ENCODE results near the gene MUC4.
"Not testable (repeated sequence)": the region's sequence is repeated elsewhere in the genome, so short reads cannot be mapped to it uniquely, and the experiment has no call there.

Gene MUC4

DNA sequence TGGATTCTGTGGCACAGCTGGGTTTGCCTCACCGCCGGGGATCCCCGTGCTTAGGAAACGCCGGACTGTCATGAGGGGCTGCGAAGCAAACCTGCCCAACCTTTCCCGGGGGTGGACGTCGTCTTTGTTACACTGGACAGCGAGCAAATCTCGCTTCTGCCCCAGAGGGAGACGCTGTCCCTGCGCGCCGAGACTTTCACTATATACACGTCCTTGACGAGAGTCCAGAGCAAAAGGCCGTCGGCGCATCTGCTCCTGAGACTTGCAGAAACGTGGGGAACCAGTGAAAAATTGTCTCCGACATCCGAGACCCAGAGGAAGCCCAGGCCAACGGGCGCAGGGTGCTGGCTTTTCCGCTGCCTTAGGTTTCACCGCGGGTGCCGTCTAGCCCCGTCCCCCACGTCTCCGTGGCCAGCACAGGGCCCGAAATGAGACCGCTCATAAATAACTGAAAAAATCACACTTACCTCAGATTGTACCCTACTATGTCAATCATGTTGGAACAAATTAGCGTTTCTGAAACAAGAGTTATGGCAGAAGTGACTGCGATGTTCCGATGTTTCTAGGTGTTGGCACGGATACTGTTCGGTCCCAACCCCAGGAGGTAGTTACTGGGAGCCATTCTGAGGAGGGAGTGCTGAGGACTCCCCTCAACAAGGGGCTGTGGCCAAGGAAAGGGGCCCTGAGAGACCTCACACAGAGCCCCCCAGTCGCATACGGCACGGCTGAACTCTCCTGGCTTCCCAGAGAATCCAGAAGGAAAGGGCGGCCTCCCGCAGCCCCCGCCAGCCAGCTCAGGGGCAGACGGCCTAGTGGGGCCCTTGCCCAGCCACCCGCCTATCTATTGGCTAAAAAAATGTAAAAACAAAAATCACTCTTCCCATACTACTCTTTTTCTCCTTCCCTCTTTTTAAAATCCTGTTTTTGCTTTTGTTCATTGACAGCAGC is 14.4 kb upstream of the MUC4 start:
- Histone ChIP-seq H4K20me1 (ENCODE audit: insufficient read depth, low read length) (no peaks in the 10 kb centered on the region), H3K27ac (ENCODE audit: low read length) (no peak overlapping the region), H3K79me2 (ENCODE audit: insufficient read depth, low read length) (no peaks in the 10 kb centered on the region), H3K9me3 (ENCODE audit: insufficient read depth, low read length, severe bottlenecking) (peaks cover 4% of the 10 kb centered on the region), H2AFZ (ENCODE audit: low read depth, low read length) (no peak overlapping the region), H3K27me3 (ENCODE audit: insufficient read depth, low read length, poor library complexity) (no peaks in the 10 kb centered on the region), H3K4me3 (ENCODE audit: low read depth in 1 of 2, low read length in 2 of 2) (no peak overlapping the region), H3K4me2 (ENCODE audit: insufficient read depth, low read length) (no peak overlapping the region), H3K36me3 (ENCODE audit: insufficient read depth, low read length) (no peaks in the 10 kb centered on the region), H3K9ac (ENCODE audit: low read depth, low read length) (no peak overlapping the region), H3K4me1 (ENCODE audit: insufficient read depth, low read length) (no peaks in the 10 kb centered on the region)
- ATAC-seq (ENCODE audit: insufficient read depth, low read depth): no peak
- no peak for DNase-seq
- TF ChIP-seq CTCF (IDR thresholded peaks at IDR 0.05; ENCODE audit: borderline replicate concordance, extremely low read depth, low read length, poor library complexity, severe bottlenecking) (no peak), EZH2 (IDR thresholded peaks at IDR 0.05; ENCODE audit: borderline replicate concordance, low read depth, low read length, severe bottlenecking) (no peak)

DNA sequence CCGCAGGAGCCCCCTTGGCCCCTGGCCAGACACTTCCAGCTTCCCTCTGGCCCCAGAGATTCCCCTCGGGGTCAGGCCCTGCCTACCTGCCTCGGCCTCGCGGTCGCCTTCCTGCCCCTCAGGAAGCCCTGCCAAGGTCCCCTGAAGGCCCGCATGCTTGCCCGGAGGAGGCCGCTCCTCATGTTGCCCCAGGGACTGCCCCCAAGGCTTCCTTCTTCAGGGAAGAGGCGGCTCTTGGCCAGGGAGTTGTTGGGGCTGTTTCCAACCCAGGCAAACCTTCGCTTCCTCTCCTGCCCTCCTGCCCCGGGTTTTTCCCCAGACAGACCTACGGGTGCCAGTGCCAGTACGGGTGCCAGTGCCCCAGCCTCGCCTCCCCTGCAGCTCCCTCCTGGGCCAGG is 13.5 kb upstream of the MUC4 start:
- H3K4me1 ChIP-seq (ENCODE audit: insufficient read depth, low read length): no peaks in the 10 kb centered on the region
- H3K27me3 ChIP-seq (ENCODE audit: insufficient read depth, low read length, poor library complexity): no peaks in the 10 kb centered on the region
- no peak overlapping the region for H3K9ac ChIP-seq (ENCODE audit: low read depth, low read length)
- no peaks in the 10 kb centered on the region for H4K20me1 ChIP-seq (ENCODE audit: insufficient read depth, low read length)
- H3K27ac ChIP-seq (ENCODE audit: low read length): no peak overlapping the region
- no peak overlapping the region for H3K4me2 ChIP-seq (ENCODE audit: insufficient read depth, low read length)
- no peaks in the 10 kb centered on the region for H3K36me3 ChIP-seq (ENCODE audit: insufficient read depth, low read length)
- no peaks in the 10 kb centered on the region for H3K79me2 ChIP-seq (ENCODE audit: insufficient read depth, low read length)
- H3K4me3 ChIP-seq (ENCODE audit: low read depth in 1 of 2, low read length in 2 of 2): no peak overlapping the region
- H2AFZ ChIP-seq (ENCODE audit: low read depth, low read length): no peak overlapping the region
- ATAC-seq (ENCODE audit: insufficient read depth, low read depth): no peak
- peaks cover 4% of the 10 kb centered on the region for H3K9me3 ChIP-seq (ENCODE audit: insufficient read depth, low read length, severe bottlenecking)
- DNase-seq: no peak
- TF ChIP-seq CTCF (IDR thresholded peaks at IDR 0.05; ENCODE audit: borderline replicate concordance, extremely low read depth, low read length, poor library complexity, severe bottlenecking): no peak
- TF ChIP-seq EZH2 (IDR thresholded peaks at IDR 0.05; ENCODE audit: borderline replicate concordance, low read depth, low read length, severe bottlenecking): no peak

GRCh38 chr3:195824425-195825190 is 12.9 kb upstream of the MUC4 start:
- DNase-seq; ATAC-seq (ENCODE audit: insufficient read depth, low read depth); H3K9me3 ChIP-seq (ENCODE audit: insufficient read depth, low read length, severe bottlenecking); H3K36me3 ChIP-seq (ENCODE audit: insufficient read depth, low read length); H3K9ac ChIP-seq (ENCODE audit: low read depth, low read length); H3K4me1 ChIP-seq (ENCODE audit: insufficient read depth, low read length); H4K20me1 ChIP-seq (ENCODE audit: insufficient read depth, low read length); H2AFZ ChIP-seq (ENCODE audit: low read depth, low read length); H3K4me2 ChIP-seq (ENCODE audit: insufficient read depth, low read length); H3K4me3 ChIP-seq (ENCODE audit: low read depth in 1 of 2, low read length in 2 of 2); H3K27me3 ChIP-seq (ENCODE audit: insufficient read depth, low read length, poor library complexity); H3K79me2 ChIP-seq (ENCODE audit: insufficient read depth, low read length); H3K27ac ChIP-seq (ENCODE audit: low read length): not testable (repeated sequence)

- H3K4me2 ChIP-seq (ENCODE audit: insufficient read depth, low read length): no peak overlapping the region
- H3K27me3 ChIP-seq (ENCODE audit: insufficient read depth, low read length, poor library complexity): no peaks in the 10 kb centered on the region
- H3K36me3 ChIP-seq (ENCODE audit: insufficient read depth, low read length): no peaks in the 10 kb centered on the region
- H3K4me1 ChIP-seq (ENCODE audit: insufficient read depth, low read length): no peaks in the 10 kb centered on the region
- TF ChIP-seq EZH2 (IDR thresholded peaks at IDR 0.05; ENCODE audit: borderline replicate concordance, low read depth, low read length, severe bottlenecking) (no peak), CTCF (IDR thresholded peaks at IDR 0.05; ENCODE audit: borderline replicate concordance, extremely low read depth, low read length, poor library complexity, severe bottlenecking) (no peak)
- DNase-seq: no peak
- H2AFZ ChIP-seq (ENCODE audit: low read depth, low read length): no peak overlapping the region
- no peak overlapping the region for H3K27ac ChIP-seq (ENCODE audit: low read length)
- no peak overlapping the region for H3K9ac ChIP-seq (ENCODE audit: low read depth, low read length)
- peaks cover 4% of the 10 kb centered on the region for H3K9me3 ChIP-seq (ENCODE audit: insufficient read depth, low read length, severe bottlenecking)
- H4K20me1 ChIP-seq (ENCODE audit: insufficient read depth, low read length): no peaks in the 10 kb centered on the region
- no peak overlapping the region for H3K4me3 ChIP-seq (ENCODE audit: low read depth in 1 of 2, low read length in 2 of 2)
- no peaks in the 10 kb centered on the region for H3K79me2 ChIP-seq (ENCODE audit: insufficient read depth, low read length)
- no peak for ATAC-seq (ENCODE audit: insufficient read depth, low read depth)
These were observed 12.3 kb upstream of the MUC4 start for GRCh38 chr3:195823999-195824398.

Data from DND-41 (cell line).